Adrenal gland (tissue), 12 donors: ENCODE data around the gene APLF. TPM values are rescaled to one million over a fixed set of nuclear protein-coding genes. Genes with fewer than 3 reads are reported as not detected.

Experiments used
- DNase-seq, 7 donors: peaks; one replicate each; pipeline ENCODE4 v3.0.0-alpha.2; 2019 to 2020
- H3K27ac ChIP-seq, 5 donors: fragments of 200-600 bp; sonication (generic) in 4 of 5; 1 replicate in 3 of 5; 2 replicates in 2 of 5; pipeline versions ENCODE4 v1.5.1 to v1.8.0; 2016 to 2020; ENCODE audit warnings: mild to moderate bottlenecking in 1 of 5
- H3K27me3 ChIP-seq: fragments of 200-600 bp; 2 replicates; pipeline ENCODE4 v1.8.0; 2021
- H3K36me3 ChIP-seq, 2 donors: fragments of 200-600 bp; replicated peaks in 1 of 2; 1 replicate in 1 of 2; 2 replicates in 1 of 2; pipeline versions ENCODE4 v1.5.1 to v1.8.0; 2018 to 2022
- H3K4me1 ChIP-seq, 2 donors: fragments of 200-600 bp; replicated peaks in 1 of 2; 1 replicate in 1 of 2; 2 replicates in 1 of 2; pipeline versions ENCODE4 v1.5.1 to v1.8.0; 2018 to 2021
- H3K4me3 ChIP-seq, 4 donors: fragments of 200-600 bp; sonication (generic) in 3 of 4; one replicate each; pipeline ENCODE4 v1.5.1; 2016 to 2018
- H3K9me3 ChIP-seq, 3 donors: fragments of 200-600 bp; sonication (generic) in 1 of 3; replicated peaks in 1 of 3; 1 replicate in 2 of 3; 2 replicates in 1 of 3; pipeline versions ENCODE4 v1.5.1 to v1.8.0; 2016 to 2021
- CTCF ChIP-seq, 6 experiments: fragments of 450-650 bp in 4 of 6; fragments of 200-600 bp in 2 of 6; sonication (generic) in 1 of 6; IDR thresholded peaks; 1 replicate in 5 of 6; 2 replicates in 1 of 6; pipeline versions ENCODE4 v1.5.1 to v1.8.0; 2016 to 2021; ENCODE audit warnings: antibody characterized with exemption in 6 of 6, mild to moderate bottlenecking in 2 of 6, moderate library complexity in 1 of 6
- POLR2A ChIP-seq, 2 donors: fragments of 450-650 bp; IDR thresholded peaks; one replicate each; pipeline ENCODE4 v1.6.1; 2017; ENCODE audit warnings: antibody characterized with exemption in 2 of 2, mild to moderate bottlenecking in 2 of 2, moderate library complexity in 1 of 2
- WGBS, 4 donors: extraction: QIAGEN DNeasy Blood & Tissue Kit in 2 of 4; methylation state at CpG; one replicate each; pipeline versions ENCODE4 v1.1.5 to v1.1.7; 2013 to 2017; 5-methylcytosine and 5-hydroxymethylcytosine counted together
- intact Hi-C, 2 donors: fragments of 100-400 bp; cut with DNase I; formaldehyde crosslinking; loops; one replicate each; pipeline versions ENCODE4 v1.14.1 to v1.15.0; 2022 to 2023
- polyA plus RNA-seq, 3 donors: library from polyadenylated mRNA; stranded (reverse); fragments of 200-250 nt in 2 of 3; fragments of 350-450 nt in 1 of 3; fragmentation: Illumina TruSeq in 1 of 3; extraction: RNeasy Lipid Tissue Mini Kit (QIAGEN cat#74804) in 1 of 3; gene quantifications; one replicate each; pipeline ENCODE4 v1.2.3, GENCODE V29; 2013 to 2014
- total RNA-seq, 9 donors: library from RNA; depleted of rRNA in 4 of 9; stranded (reverse); fragments of >200 nt in 4 of 9; fragments of 120-200 nt in 1 of 9; fragmentation: NEBNext Ultra II Directional in 1 of 9; extraction: Animal tissue kit (Norgen Biotek cat#: 25700) in 1 of 9; gene quantifications; one replicate each; pipeline versions ENCODE4 v1.1.0 to v1.2.4, GENCODE V29; 2013 to 2023
- donor health status: healthy with polysubstance abuse.
- donor health status: Bipolar disorder and iron deficiency.
- donor health status: DM: yes; HTN: yes; CAD: no.
- donor health status: DM: no; HTN: no; CAD: no.
- donor health status: DM: no; HTN: no; CAD: no.
- donor health status: DM: yes; HTN: yes; CAD: no.

APLF gene
- total and polyA plus RNA-seq, 12 donors = 1.1 to 6.8 (median 3.6) TPM

- no peaks in the 10 kb centered on the region for H3K27me3 ChIP-seq
- H3K27ac ChIP-seq = no peak overlapping the region
- H3K36me3 ChIP-seq = no peaks in the 10 kb centered on the region
- intact Hi-C loops = no loop called here
- H3K9me3 ChIP-seq = no peaks in the 10 kb centered on the region
- DNase-seq = no peak
- H3K4me1 ChIP-seq = no peaks in the 10 kb centered on the region
- WGBS, 4 donors = 83 to 86% (median 84%) methylated on average over 2 of the region's 2 CpGs
- TF ChIP-seq POLR2A (IDR thresholded peaks at IDR 0.05) = no peak
- no peak overlapping the region for H3K4me3 ChIP-seq
Measured at GRCh38 chr2:68559692-68560091, 92.3 kb downstream of the APLF start.

- TF ChIP-seq POLR2A (IDR thresholded peaks at IDR 0.05) = no peak
- no peak for TF ChIP-seq CTCF (IDR thresholded peaks at IDR 0.05)
- Histone ChIP-seq H3K4me3 (no peak overlapping the region), H3K4me1 (no peaks in the 10 kb centered on the region), H3K27me3 (no peaks in the 10 kb centered on the region), H3K9me3 (no peaks in the 10 kb centered on the region), H3K27ac (no peak overlapping the region), H3K36me3 (no peaks in the 10 kb centered on the region)
- intact Hi-C loops = no loop called here
- no peak for DNase-seq
- 89 to 98% (median 93%) methylated on average over 2 of the region's 2 CpGs for WGBS, 4 donors
Measured at GRCh38 chr2:68560545-68560944, 93.2 kb downstream of the APLF start.

DNA sequence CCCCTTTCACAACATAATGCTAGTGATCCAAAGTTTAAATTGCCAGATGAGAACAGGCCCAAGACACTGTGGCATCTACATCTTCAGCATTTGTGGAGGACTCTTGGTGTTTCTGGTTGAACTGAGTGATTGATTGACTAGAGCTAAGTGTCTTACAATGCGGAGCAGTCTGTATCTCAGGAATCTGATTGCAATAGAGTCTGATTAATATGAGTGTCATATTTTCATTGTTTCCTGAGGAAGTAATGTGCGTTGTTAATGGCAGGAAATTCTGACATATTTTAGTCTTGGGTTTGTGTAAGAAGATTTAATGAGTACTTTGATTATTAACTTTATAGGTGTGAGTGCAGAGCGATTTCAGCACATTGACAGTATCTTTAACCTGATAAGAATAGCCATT is 94.0 kb downstream of the APLF start:
- 74 to 89% (median 80%) methylated on average over 3 of the region's 3 CpGs for WGBS, 4 donors
- no peak for TF ChIP-seq POLR2A (IDR thresholded peaks at IDR 0.05)
- no peak for TF ChIP-seq CTCF (IDR thresholded peaks at IDR 0.05)

DNA sequence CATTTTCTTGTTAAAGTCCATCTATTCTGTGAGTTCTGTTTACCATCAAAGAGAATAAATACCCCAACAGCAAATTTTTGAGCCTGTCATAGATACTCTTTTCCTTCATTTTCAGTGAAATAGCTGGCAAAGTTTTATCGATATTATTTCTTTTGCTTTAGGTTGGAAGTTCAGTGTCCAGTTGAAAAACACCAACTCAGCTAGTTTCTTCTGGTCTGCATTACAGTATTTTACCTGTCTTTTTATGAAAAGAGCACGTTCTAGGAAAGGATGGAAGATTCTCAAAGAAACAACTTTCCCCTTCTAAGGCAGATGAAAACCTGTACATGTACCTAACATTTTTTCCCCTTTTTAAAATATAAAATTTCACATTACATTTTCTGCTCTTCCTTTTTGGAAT is 95.5 kb downstream of the APLF start:
- H3K4me1 ChIP-seq = no peaks in the 10 kb centered on the region
- H3K4me3 ChIP-seq = no peak overlapping the region
- H3K27ac ChIP-seq = no peak overlapping the region
- H3K27me3 ChIP-seq = no peaks in the 10 kb centered on the region
- H3K9me3 ChIP-seq = no peaks in the 10 kb centered on the region
- TF ChIP-seq CTCF (IDR thresholded peaks at IDR 0.05) = no peak
- TF ChIP-seq POLR2A (IDR thresholded peaks at IDR 0.05) = no peak
- no peak for DNase-seq
- 93 to 99% (median 97%) methylated on average over 2 of the region's 2 CpGs for WGBS, 4 donors
- intact Hi-C loops = no loop called here
- no peaks in the 10 kb centered on the region for H3K36me3 ChIP-seq

More for the DNA sequence above, 94.0 kb downstream of the APLF start:
- no peaks in the 10 kb centered on the region for H3K27me3 ChIP-seq
- intact Hi-C loops = no loop called here
- DNase-seq = no peak
- no peaks in the 10 kb centered on the region for H3K36me3 ChIP-seq
- H3K4me3 ChIP-seq = no peak overlapping the region
- no peaks in the 10 kb centered on the region for H3K4me1 ChIP-seq
- no peak overlapping the region for H3K27ac ChIP-seq
- no peaks in the 10 kb centered on the region for H3K9me3 ChIP-seq

GRCh38 chr2:68564426-68564825 is 97.0 kb downstream of the APLF start:
- 81 to 95% (median 87%) methylated on average over 2 of the region's 2 CpGs for WGBS, 4 donors
- DNase-seq = no peak
- Histone ChIP-seq H3K4me3 (no peak overlapping the region), H3K27ac (no peak overlapping the region), H3K4me1 (no peaks in the 10 kb centered on the region), H3K9me3 (no peaks in the 10 kb centered on the region), H3K27me3 (no peaks in the 10 kb centered on the region), H3K36me3 (no peaks in the 10 kb centered on the region)
- intact Hi-C loops = no loop called here
- TF ChIP-seq POLR2A (IDR thresholded peaks at IDR 0.05) (no peak), CTCF (IDR thresholded peaks at IDR 0.05) (no peak)
